ENCODE data around the gene STOM.
A peak's percentile ranks its signal among the peaks of the same experiment; 100 is the strongest.
"Not testable (repeated sequence)": the region's sequence is repeated elsewhere in the genome, so short reads cannot be mapped to it uniquely, and the experiment has no call there.

STOM gene

GRCh38 chr9:121369595-121370265, at the start of gene STOM:
STOM (minus strand) TSS chr9:121370250; CDS start chr9:121370187, 63 bp downstream.
- peak; percentile 69 for DNase-seq

GRCh38 chr9:121411993-121412392, 41.9 kb upstream of the STOM start:
- DNase-seq = no peak

GRCh38 chr9:121405899-121406298, 35.8 kb upstream of the STOM start:
- no peak for DNase-seq

- no peak for DNase-seq
Observed at GRCh38 chr9:121404906-121405305, 34.9 kb upstream of the STOM start.

- no peak for DNase-seq
Observed at GRCh38 chr9:121399883-121400607, 30.0 kb upstream of the STOM start.

GRCh38 chr9:121399126-121399882, 29.3 kb upstream of the STOM start:
- no peak for DNase-seq

- no peak for DNase-seq
Observed at GRCh38 chr9:121398374-121398773, 28.3 kb upstream of the STOM start.

GRCh38 chr9:121397277-121397676, 27.2 kb upstream of the STOM start:
- DNase-seq = not testable (repeated sequence)

- no peak for DNase-seq
Observed at GRCh38 chr9:121395558-121395957, 25.5 kb upstream of the STOM start.

GRCh38 chr9:121394292-121394691, 24.2 kb upstream of the STOM start:
- DNase-seq = no peak

- DNase-seq = no peak
Observed at GRCh38 chr9:121393318-121393717, 23.3 kb upstream of the STOM start.

- DNase-seq = no peak
Observed at GRCh38 chr9:121390372-121390771, 20.3 kb upstream of the STOM start.

- no peak for DNase-seq
Observed at GRCh38 chr9:121388140-121388905, 18.3 kb upstream of the STOM start.

GRCh38 chr9:121386442-121387175, 16.6 kb upstream of the STOM start:
- no peak for DNase-seq

- DNase-seq = no peak
Observed at GRCh38 chr9:121383715-121384114, 13.7 kb upstream of the STOM start.

- DNase-seq = no peak
Observed at GRCh38 chr9:121380846-121381245, 10.8 kb upstream of the STOM start.

- DNase-seq = no peak
Observed at GRCh38 chr9:121376214-121376830, 6.3 kb upstream of the STOM start.

- no peak for DNase-seq
Observed at GRCh38 chr9:121373011-121373729, 3.1 kb upstream of the STOM start.

GRCh38 chr9:121372239-121373010, 2.4 kb upstream of the STOM start:
- DNase-seq = no peak

- no peak for DNase-seq
Observed at GRCh38 chr9:121371495-121372061, 1.5 kb upstream of the STOM start.
